NCI-H2029 (cell line): ENCODE data around the gene EMX1.
"Not testable (repeated sequence)": the region's sequence is repeated elsewhere in the genome, so short reads cannot be mapped to it uniquely, and the experiment has no call there.

ENCODE experiments used
- DNase-seq: peaks from one replicate; lab custom pipeline; 2025; lab: John Stamatoyannopoulos, UW

The EMX1 gene

DNA sequence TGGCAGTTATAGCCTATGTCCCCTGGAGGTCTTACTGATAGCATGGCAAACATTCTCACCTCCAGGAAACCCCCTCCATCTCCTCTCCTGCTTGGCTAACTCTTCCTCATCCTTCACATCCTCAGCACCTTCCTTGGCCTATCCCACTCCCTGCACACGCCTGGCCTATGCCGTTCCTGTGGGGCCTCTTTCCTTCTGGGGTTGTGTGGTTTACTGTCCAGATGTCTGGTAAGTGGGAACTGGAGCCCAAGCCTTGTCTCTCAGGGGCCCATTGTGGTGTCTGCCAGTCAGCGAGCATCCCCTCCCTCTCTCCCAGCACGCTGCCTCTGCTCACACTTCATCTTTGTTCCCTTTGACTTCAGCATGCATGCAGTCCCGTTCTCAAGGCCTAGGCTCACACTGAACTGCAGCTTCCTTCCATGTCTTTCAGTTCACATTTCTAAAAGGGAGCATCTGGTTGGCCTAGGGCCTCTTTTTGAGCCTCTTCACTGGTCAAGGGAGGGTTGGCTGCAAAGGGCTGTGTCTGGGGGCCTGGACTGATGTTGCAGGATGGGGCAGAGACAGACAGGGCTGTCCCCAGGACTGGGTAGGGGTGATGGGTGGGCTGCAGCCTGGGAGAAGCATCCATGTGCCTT lies 17.0 kb upstream of the EMX1 start:
- no peak for DNase-seq

DNA sequence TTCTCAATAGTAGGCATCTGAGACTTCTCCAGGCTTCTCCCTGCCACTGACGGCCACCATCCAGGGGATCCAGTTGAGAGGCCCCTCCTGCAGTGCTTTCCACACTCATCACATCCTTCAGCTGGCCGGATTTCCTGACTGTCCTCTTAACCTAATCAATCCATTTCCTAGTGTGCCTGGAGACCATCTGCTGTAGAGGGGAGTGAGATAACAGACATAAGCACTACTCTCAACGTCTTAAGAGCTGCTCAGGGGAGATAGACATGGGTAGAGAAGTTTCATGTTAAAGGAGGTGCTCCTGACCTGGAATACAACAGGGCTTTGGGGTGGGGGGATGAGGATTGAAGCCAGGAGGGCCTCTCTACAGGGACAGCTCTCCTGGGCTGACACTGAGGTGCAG lies 15.9 kb upstream of the EMX1 start:
- DNase-seq: no peak

DNA sequence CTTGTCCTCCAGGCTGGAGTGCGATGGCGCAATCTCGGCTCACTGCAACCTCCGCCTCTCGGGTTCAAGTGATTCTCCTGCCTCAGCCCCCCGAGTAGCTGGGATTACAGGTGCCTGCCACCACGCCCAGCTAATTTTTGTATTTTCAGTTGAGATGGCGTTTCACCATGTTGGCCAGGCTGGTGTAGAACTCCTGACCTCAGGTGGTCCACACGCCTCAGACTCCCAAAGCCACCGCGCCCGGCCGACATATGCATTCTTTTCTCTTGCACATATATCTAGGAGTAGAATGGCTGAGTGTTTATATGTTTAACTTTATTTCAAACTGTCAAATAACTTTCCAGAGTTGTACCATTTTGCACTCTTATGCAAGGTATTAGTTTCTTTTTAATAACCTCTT lies 9.9 kb upstream of the EMX1 start:
- not testable (repeated sequence) for DNase-seq

DNA sequence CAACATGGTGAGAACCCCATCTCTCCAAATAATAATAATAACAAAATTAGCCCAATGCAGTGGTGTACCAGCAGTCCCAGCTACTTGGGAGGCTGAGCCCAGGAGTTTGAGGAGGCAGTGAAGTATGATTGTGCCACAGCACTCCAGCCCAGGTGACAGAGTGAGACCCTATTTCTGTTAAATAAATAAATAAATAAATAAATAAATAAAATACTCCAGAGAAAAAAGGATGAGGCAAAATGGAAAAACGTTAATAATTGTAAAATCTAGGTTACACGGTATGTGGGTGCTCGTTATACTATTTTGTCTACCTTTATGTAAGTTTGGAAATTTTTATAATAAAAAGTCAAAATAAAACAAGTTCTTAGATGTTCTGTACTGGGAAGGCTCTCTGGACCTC lies 8.6 kb upstream of the EMX1 start:
- no peak for DNase-seq

DNA sequence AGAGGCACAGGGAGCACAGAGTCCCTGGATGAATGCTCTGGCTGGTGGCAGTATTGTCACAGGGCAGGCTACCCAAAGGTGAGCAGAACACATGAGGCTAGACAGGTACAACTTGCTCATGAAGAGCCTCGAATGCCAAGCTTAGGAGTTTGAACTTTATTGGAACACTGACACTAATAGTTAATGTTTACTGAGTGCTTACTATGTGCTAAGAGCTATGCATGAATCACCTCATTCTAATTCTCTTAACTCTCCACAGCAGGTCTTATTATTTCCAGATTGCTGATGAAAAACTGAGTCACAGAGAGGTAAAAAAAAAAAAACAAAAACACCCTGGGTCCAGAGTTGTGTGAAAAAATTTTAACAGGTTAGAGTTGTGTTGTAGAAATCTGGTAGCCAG lies 6.1 kb upstream of the EMX1 start:
- no peak for DNase-seq

DNA sequence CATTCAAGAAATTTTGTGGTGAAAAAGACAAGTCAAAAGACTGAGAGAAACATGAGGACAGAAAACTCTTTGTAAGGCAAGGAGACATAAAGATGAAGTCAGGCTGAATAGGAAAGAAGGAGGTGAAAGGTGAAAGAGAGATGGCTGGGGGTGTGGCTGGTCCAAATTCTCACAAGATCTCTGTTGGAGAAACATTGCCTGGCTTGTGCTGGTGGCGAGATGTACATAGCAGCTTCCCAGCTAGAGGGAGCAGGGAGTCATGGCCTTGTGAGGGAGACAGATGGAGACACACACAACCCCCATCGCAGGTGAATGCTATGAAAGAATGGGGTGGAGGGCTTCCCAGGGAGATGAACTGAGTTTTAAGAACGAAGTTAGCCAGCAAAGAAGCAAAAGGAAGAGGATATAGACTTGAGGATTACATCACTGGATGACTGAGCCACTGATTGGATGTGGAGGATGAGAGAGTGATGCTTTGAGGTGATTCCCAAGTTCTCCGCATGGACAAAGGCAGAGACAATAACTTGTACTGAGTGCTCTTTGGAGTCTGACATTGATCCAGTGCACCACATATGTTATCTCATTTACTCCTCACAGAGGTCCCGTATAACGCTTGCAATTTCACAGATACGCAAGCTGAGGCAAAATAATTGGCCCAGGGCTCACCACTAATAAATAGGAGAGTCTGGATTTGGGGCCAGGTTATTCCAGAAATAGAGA lies 3.7 kb upstream of the EMX1 start:
- DNase-seq: no peak

DNA sequence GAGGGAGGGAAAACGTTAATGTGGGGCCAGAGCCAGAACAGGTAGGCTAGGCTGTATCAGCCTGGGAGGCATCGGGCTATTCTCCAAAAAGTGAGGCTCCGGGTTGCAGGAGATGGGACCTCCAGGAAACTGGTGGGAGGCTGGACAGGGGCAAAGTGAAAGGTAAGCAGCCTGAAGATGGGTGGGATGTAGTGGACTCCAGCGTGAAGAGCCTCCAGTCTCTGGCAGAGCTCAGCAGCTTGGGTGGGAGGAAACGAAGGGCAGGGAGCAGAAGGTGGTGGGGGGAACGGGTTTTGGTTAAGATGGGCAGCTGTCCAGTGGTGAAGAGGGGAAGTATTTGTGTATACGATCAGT lies 3.1 kb upstream of the EMX1 start:
- DNase-seq: no peak

DNA sequence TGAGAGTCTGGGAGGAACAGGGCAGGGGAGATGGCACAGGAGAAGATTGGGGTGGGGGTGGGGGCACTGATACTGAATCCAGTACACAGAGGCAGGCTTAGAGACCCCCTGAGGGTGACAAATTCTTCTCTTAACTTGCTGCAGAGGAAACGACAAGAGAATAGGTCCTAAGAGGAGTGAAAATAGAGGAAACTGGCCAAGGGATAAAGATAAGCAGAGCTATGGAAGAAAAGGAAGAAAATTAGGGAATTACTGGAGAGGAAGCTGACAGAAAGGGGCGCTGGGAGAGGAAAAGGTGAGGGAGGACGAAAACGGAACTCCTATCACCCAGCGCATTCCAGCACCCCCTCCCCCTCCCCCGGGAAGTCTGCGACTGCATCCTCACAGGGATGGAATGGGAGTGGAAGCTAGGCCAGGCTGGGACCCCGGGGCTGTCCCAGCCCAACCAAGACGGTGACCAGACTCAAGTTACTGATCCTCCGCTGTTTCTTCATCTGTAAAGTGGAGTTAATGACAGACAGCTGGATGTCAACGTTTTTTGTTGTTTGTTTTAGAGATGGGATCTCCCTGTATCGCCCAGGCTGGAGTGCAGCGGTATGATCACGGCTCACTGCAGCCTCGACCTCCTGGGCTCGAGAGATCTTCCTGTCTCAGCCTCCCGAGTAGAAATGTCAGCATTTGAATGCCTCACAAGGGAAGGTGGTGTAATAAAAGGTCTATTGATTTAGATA lies 2.6 kb upstream of the EMX1 start:
- DNase-seq: no peak

DNA sequence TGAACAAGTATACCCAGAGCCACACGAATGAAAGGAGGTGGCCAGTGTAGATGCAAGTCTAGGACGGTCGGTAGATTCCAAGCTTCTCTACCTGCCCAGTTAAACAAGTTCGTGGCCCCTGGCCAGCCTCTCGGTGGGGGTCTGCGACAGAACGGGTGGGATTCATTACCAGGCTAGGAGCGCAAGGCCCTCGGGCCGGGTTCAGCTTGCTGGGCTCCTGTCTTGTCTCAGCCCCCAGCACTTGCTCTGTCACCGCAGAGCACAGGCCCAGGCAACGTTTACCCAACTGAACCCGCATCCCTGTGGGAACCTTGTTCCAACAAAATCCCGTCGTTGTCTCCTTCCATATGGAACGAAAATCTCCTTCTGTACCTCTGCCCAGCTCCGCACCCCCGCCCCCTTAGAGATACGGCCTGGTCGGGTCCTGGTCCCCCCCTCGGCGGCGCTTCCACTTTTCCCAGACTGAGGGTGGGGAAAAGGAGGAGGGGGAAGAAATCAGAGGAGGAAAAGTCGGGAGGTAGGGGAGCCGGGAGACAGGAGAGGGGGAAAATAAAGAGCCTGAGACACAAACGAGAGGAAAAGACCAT lies 1.9 kb upstream of the EMX1 start:
- DNase-seq: no peak

DNA sequence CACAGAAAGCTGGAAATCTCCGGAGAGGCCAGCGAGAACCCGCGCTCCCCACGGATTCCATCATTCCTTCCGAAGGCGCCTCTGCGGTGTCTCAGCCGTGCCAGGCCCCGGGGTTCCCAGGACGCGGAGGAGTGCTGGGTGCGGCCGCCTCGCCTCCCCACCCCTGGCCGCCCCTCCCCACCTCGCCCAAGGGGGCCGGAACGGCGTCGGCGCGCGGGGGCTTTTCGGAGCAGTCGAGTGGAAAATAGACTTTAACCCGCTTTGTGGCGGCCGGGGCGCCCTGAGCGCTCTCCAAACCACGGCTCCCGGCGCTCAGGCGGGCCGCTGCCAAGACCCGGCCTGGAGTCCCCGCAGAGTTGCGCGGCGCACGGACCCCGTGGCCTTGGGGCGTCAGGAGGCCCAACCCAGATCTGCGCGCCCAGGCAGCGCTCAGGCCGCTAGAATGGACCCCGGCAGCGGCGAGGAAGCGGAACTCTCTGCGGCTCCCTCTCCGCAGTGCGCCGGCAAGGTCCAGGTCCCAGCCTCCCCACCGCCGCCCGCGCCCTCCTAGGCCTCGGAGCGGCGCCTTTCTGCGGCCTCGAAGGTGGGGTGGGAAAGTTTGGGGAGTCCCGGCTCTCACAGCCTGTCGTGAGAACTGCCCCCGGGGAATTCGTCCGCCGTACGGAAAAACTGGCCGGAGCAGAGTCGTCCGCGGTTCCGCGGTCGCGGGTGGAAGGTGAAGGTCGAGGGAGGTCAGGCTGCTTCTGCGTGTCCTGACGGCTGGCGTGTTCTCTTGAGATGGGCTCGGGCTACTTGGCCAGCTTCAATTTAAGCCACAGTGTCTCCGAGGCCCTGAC lies 1.2 kb upstream of the EMX1 start:
- peak; percentile 13 for DNase-seq

DNA sequence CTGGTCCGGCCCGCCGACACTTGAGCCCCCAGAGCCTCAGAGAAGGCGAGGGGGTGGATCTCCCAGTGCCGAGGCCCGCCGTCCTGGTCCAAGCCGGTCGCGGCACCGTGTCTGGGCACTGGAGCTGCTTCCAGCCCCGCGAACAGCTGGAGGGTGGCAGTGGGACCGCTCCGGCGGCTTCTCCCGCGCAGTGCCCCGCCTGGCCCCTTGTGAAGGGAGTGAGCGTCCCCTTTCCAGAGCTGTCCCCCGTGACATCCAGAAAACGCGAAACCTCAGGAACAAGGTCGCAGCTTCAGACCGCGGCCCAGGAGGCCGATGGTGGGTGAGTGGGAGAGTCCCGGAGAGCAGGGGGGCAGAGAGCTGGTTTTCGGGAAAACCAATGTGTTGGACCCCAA lies 579 bp upstream of the EMX1 start:
- no peak for DNase-seq

DNA sequence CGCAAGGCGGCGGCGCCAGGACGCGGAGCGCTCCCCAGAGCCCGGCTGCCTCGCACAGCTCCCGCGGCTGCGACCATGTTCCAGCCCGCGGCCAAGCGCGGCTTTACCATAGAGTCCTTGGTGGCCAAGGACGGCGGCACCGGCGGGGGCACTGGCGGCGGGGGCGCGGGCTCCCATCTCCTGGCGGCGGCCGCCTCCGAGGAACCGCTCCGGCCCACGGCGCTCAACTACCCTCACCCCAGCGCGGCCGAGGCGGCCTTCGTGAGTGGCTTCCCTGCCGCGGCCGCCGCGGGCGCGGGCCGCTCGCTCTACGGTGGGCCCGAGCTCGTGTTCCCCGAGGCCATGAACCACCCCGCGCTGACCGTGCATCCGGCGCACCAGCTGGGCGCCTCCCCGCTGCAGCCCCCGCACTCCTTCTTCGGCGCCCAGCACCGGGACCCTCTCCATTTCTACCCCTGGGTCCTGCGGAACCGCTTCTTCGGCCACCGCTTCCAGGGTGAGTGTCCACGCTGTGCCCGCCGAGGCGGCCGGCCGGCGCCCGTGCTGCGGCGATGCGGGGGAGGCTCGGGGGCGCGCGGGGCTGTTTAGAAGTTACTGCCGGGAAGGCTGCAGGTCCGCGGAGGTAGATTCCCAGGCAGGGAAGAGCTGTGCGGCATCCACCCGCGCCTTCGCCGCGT lies 696 bp downstream of the EMX1 start:
- no peak for DNase-seq

DNA sequence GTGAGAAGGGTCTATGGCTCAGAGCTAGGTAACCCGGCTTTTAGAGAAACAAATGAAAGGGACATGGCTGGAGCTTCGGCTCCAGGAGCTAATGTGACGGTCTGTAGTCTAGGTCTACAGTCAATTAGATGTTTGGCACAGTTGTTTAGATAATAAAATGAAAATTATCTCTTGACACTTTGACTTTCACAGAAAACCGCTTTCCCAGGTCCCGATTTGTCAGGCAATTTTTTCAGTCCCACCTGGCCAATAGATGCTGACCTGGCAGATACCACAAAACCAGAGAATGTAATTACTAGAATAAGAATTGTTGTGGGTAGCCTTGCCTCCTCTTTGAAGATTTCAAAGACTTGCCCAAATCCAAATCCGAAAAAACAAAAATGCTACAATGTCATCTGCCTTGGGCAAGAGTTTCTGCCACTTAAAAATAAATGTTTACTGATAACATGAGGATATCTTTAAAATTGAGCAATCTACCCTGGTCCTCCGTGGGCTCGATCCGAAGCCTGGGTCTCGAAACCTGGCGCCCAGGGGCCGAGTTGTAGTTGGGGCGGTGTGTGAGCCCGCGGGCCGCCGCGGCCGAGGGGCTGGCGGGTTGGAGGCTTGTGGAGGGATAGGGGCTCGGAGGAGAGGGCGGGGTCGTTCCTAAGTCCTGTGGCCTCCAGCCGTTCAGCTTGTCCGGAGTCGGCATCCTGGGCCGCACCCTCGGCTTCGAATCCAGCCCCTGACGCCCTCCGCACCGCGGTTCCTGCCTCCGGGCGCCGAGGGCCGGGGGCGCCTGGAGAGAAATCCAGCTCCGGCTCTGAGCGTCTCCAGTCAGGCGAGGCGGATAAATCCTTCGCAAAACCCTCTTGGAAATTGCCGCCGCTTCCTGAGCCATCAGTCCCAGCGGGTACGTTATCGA lies 2.3 kb downstream of the EMX1 start:
- DNase-seq: no peak

DNA sequence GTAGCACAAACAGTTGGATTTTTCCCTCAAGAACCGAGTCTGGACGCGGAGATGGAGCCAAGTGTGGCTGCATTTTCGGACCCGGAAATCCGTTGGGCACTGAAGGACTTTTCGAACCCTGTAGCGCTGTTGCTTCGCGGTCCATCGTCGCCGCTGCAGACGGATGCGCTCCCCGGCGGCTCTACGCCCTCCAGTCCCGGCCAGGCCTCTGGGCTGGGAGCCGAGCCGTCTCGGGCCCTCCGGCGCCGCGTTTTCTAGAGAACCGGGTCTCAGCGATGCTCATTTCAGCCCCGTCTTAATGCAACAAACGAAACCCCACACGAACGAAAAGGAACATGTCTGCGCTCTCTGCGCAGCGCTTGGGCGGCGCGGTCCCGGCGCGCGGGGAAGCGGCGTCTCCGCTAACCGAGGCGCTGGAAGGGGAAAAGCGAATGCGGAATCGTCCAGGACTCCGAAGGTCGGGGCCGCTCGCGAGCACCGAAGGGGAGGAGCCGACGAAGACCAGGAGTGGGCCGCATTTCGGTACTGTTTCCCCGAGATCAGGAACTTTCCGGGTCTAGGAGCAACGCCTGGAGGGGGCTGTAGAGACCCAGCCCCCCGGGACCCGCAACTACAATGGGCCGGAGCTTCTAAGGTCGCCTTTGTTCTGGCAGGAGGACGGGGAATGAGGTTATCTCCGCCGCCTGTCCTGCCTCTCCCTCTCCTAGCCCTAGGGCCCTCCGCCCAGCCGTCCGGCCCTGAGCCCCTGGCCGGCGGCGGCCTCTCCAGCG lies 3.2 kb downstream of the EMX1 start:
- DNase-seq: no peak

DNA sequence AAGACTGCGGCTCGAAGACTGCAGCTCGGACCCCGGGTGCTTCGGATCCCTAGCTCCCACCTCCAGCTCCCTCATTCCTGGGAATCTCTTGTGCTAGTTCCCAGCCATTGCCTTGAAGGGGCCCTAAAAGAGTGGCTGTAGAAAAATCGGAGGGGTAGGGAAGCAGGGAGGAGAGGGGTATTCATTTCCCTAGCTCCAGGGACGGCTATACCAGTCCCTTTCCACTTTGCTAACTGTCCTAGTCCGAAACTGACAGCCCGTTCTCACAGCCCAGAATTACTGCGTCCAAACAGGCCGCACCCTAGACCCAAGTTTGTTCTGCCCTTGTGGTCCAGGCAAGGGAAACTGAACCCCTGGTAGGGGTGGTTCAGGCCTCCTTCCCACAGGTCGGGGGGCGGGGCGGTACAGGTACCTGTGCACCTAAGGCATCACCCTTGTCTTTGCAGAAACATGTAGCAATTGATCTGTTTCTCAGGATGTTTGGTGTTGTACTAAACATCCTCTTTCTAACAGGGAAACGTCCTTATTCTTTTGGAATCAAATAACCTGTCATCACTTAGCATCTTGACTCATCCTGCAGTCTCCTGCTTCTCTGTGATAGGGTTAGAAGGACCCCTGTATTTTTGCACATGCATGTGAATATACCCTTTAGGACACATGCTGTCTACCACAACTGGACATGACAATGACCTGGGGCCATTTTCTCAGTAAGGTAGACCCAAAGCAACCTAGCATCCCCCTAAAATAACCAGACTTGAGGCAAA lies 4.0 kb downstream of the EMX1 start:
- DNase-seq: no peak

DNA sequence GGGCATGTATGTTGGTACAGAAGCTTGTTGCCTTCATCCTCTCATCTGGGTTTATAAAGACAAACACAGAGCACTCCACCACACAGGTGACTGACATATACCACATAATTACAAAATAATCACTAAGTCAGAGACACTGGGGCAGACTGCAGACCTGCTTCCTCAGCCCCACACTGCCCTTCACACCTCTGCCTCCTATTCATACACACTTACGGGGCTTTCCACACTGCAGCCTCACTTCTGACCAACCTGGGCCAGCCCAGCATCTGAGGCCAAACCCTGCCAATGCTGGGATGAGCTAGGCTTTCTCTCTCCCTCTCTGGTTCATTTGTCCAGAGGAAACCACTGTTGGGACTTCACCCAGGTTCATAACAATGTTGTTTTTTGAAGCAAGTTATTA lies 4.5 kb downstream of the EMX1 start:
- no peak for DNase-seq

DNA sequence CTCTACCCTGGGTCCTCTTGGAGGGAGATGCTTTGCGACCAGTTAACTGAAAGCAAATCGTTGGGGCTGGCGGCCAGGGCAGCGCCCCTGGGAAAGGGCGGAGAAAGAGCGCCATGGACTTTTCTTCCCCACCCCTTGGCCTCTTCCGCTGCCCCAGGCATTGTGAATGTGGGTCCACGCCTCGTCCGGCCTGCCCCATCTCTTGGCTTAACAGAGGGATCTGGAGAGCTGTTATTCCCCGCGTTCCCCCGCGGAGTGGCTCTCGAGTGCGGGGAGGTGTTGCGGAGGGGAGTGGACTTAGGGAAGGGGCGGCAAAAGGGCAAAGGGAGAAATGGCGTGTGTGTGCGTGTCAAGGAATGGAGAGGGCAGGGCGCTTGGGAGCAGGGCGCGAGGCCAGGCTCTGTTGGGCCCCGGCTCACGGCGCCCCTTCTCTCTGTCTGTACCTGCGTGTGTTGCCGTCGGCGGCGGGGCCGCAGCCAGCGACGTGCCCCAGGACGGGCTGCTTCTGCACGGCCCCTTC lies 6.6 kb downstream of the EMX1 start:
- no peak for DNase-seq

DNA sequence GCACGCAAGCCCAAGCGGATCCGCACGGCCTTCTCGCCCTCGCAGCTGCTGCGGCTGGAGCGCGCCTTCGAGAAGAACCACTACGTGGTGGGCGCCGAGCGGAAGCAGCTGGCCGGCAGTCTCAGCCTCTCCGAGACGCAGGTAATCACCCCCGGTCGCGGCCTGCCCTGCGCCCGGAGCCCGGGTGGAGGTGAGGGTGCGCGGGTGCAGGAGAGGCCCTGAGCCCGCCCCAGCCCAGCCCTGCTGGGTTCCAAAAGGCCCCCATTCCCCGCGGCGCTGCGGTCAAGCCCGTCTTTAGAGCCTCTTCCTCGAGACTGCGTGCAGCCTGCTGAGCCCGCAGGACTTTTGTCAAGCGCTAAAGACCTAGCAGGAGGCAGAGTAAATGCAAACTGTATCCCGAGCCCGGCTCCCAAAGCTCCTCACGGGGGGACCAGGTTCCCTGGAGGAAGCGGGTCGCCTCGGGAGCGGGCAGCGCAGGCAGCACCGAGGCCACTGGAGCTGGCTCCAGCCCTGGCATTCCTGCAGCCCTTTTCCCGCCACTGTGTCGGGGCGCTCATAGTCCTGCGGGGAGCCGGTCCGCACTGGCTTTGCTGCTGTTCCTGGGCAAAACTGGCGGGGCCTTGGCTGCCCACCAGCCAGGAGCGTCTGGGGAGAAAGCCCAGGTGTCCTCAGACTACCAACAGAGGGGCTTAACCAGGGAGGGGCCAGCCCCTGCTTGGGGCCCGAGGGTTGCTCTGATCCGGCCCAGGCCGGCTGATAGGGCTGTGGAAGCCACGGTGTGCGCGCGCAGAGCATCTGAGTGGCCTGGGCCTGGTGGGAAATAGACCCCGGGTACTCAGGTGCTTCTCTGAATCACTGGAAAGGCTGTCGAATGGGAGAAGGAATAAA lies 7.3 kb downstream of the EMX1 start:
- no peak for DNase-seq
